22Rv1 (cell line): Measurements from ENCODE around the gene CCR4.

ENCODE experiments used
- ZFX ChIP-seq: fragments of 450-650 bp; IDR thresholded peaks from 2 replicates; pipeline ENCODE4 v1.6.1; 2017; ENCODE audit warnings: antibody characterized with exemption, borderline replicate concordance
- TF ChIP-seq, protein P1 (sequence below): fragments of 450-650 bp; IDR thresholded peaks from 2 replicates; pipeline ENCODE4 v1.5.1; 2017; ENCODE audit warnings: mild to moderate bottlenecking

DNA sequence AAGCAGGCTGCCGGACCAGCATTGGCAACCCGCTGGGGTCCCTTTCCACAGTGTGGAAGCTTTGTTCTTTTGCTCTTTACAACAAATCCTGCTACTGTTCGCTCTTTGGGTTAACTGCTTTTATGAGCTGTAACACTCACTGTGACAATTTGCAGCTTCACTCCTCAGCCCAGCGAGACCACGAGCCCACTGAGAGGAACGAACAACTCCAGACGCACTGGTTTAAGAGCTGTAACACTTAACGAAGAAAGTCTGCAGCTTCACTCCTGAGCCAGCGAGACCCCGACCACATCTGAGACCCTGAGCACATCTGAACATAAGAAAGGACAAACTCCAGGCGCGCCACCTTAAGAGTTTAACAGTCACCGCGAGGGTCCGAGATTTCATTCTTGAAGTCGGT, 10.7 kb upstream of the CCR4 start:
- TF ChIP-seq, protein P1, sequence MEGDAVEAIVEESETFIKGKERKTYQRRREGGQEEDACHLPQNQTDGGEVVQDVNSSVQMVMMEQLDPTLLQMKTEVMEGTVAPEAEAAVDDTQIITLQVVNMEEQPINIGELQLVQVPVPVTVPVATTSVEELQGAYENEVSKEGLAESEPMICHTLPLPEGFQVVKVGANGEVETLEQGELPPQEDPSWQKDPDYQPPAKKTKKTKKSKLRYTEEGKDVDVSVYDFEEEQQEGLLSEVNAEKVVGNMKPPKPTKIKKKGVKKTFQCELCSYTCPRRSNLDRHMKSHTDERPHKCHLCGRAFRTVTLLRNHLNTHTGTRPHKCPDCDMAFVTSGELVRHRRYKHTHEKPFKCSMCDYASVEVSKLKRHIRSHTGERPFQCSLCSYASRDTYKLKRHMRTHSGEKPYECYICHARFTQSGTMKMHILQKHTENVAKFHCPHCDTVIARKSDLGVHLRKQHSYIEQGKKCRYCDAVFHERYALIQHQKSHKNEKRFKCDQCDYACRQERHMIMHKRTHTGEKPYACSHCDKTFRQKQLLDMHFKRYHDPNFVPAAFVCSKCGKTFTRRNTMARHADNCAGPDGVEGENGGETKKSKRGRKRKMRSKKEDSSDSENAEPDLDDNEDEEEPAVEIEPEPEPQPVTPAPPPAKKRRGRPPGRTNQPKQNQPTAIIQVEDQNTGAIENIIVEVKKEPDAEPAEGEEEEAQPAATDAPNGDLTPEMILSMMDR: no peak
- no peak for TF ChIP-seq ZFX
